IMR-90 (cell line): ENCODE data around the gene ADM. TPM values are rescaled to one million over a fixed set of nuclear protein-coding genes. Genes with fewer than 3 reads are reported as not detected.

Experiments used
- ATAC-seq: fragments of 200-7000 bp; cut with Tn5 transposase; 2 replicates; pipeline ENCODE4 v1.9.1; 2020; ENCODE audit warnings: low read depth, mild to moderate bottlenecking, moderate library complexity
- BruUV-seq: library from RNA; stranded (reverse); fragments of 400-500 nt; replicated peaks from 2 replicates; lab custom pipeline; 2021; lab: Mats Ljungman, UMichigan
- CTCF ChIA-PET: fragments of 300-600 bp; formaldehyde crosslinking; extraction: SDS; loops from one replicate; lab custom pipeline; 2021; ENCODE audit warnings: antibody characterized with exemption; lab: Yijun Ruan, JAX
- POLR2A ChIA-PET: fragments of 300-600 bp; sonication (Branson Sonifier 250); formaldehyde crosslinking; loops from one replicate; lab custom pipeline; 2022; ENCODE audit warnings: antibody characterized with exemption; ENCODE audit not compliant: unreplicated experiment; lab: Charles Lee
- DNase-seq: peaks from one replicate; pipeline ENCODE4 v3.0.0; 2013
- H2AFZ ChIP-seq: replicated peaks from 2 replicates; pipeline ENCODE3; 2013; ENCODE audit warnings: low read length, mild to moderate bottlenecking; ENCODE audit not compliant: poor library complexity
- H2AK5ac ChIP-seq: 2 replicates; pipeline ENCODE4 v1.6.1; 2013; ENCODE audit warnings: low read depth, low read length, inconsistent platforms
- H2AK9ac ChIP-seq: replicated peaks from 2 replicates; pipeline ENCODE3; 2013; ENCODE audit warnings: mild to moderate bottlenecking, low read depth, low read length, moderate library complexity; ENCODE audit not compliant: poor library complexity
- H2BK120ac ChIP-seq: 2 replicates; pipeline ENCODE4 v1.6.1; 2013; ENCODE audit warnings: low read depth, low read length, inconsistent platforms
- H2BK15ac ChIP-seq: 3 replicates; pipeline ENCODE4 v1.6.1; 2013; ENCODE audit warnings: low read depth, low read length, inconsistent platforms
- H2BK20ac ChIP-seq: 2 replicates; pipeline ENCODE4 v1.6.1; 2013; ENCODE audit warnings: low read depth, mild to moderate bottlenecking, inconsistent platforms, low read length, moderate library complexity
- H2BK5ac ChIP-seq: 2 replicates; pipeline ENCODE4 v1.6.1; 2013; ENCODE audit warnings: mild to moderate bottlenecking, low read depth, low read length, inconsistent platforms; ENCODE audit not compliant: poor library complexity, severe bottlenecking
- H3K14ac ChIP-seq: replicated peaks from 2 replicates; pipeline ENCODE4 v1.6.1; 2013; ENCODE audit warnings: low read depth, low read length, inconsistent platforms
- H3K18ac ChIP-seq: 2 replicates; pipeline ENCODE4 v1.6.1; 2013; ENCODE audit warnings: low read depth, low read length, control low read depth
- H3K23ac ChIP-seq: 2 replicates; pipeline ENCODE4 v1.6.1; 2013; ENCODE audit warnings: low read depth, low read length, inconsistent platforms
- H3K27ac ChIP-seq: 2 replicates; pipeline ENCODE4 v1.5.1; 2013; ENCODE audit warnings: mild to moderate bottlenecking, control low read depth, low read length; ENCODE audit not compliant: insufficient read depth
- H3K27me3 ChIP-seq: 2 replicates; pipeline ENCODE4 v1.6.1; 2013; ENCODE audit warnings: low read length; ENCODE audit not compliant: control insufficient read depth, insufficient read depth
- H3K36me3 ChIP-seq: 2 replicates; pipeline ENCODE4 v1.6.1; 2013; ENCODE audit warnings: low read length, mixed read lengths; ENCODE audit not compliant: control insufficient read depth, insufficient read depth
- H3K4ac ChIP-seq: 2 replicates; pipeline ENCODE4 v1.6.1; 2013; ENCODE audit warnings: low read depth, low read length, inconsistent platforms
- H3K4me1 ChIP-seq: 2 replicates; pipeline ENCODE4 v1.6.1; 2013; ENCODE audit warnings: low read length, mixed read lengths; ENCODE audit not compliant: control insufficient read depth, insufficient read depth
- H3K4me2 ChIP-seq: 2 replicates; pipeline ENCODE4 v1.6.1; 2013; ENCODE audit warnings: low read depth, mild to moderate bottlenecking, control low read depth, low read length, moderate library complexity
- H3K4me3 ChIP-seq: 2 replicates; pipeline ENCODE4 v1.5.1; 2013; ENCODE audit warnings: low read depth, mild to moderate bottlenecking, control low read depth, low read length, moderate library complexity; ENCODE audit not compliant: insufficient read depth
- H3K56ac ChIP-seq: 2 replicates; pipeline ENCODE4 v1.6.1; 2013; ENCODE audit warnings: low read length, inconsistent platforms; ENCODE audit not compliant: insufficient read depth; ENCODE audit errors: extremely low read depth
- H3K79me1 ChIP-seq, 2 experiments: 2 replicates each; pipeline ENCODE4 v1.6.1; 2013; ENCODE audit warnings: low read length in 2 of 2, inconsistent platforms in 1 of 2, low read depth in 1 of 2
- H3K9ac ChIP-seq: 2 replicates; pipeline ENCODE4 v1.6.1; 2013; ENCODE audit warnings: low read depth, low read length, control low read depth
- H3K9me1 ChIP-seq: 2 replicates; pipeline ENCODE4 v1.6.1; 2013; ENCODE audit warnings: low read length, inconsistent platforms; ENCODE audit not compliant: insufficient read depth
- H3K9me3 ChIP-seq: 2 replicates; pipeline ENCODE4 v1.6.1; 2013; ENCODE audit warnings: low read length; ENCODE audit not compliant: control insufficient read depth, insufficient read depth
- H4K20me1 ChIP-seq: 2 replicates; pipeline ENCODE4 v1.6.1; 2013; ENCODE audit warnings: low read length, inconsistent platforms; ENCODE audit not compliant: insufficient read depth
- H4K5ac ChIP-seq: 2 replicates; pipeline ENCODE4 v1.6.1; 2013; ENCODE audit warnings: mild to moderate bottlenecking, low read depth, low read length, control low read depth
- H4K8ac ChIP-seq, 2 experiments: 2 replicates each; pipeline ENCODE4 v1.6.1; 2013; ENCODE audit warnings: low read depth in 2 of 2, low read length in 2 of 2, control low read depth in 1 of 2, inconsistent platforms in 1 of 2
- H4K91ac ChIP-seq: 2 replicates; pipeline ENCODE4 v1.6.1; 2013; ENCODE audit warnings: low read depth, low read length, inconsistent platforms; ENCODE audit not compliant: insufficient read depth
- MAFK ChIP-seq: IDR thresholded peaks from 2 replicates; pipeline ENCODE4 v1.6.1; 2012; ENCODE audit warnings: low read depth, low read length, improper control_type of control experiment
- MXI1 ChIP-seq: IDR thresholded peaks from 2 replicates; pipeline ENCODE4 v1.6.1; 2012; ENCODE audit warnings: low read depth, mild to moderate bottlenecking, low read length, moderate library complexity, borderline replicate concordance
- WGBS, 2 experiments: methylation state at CpG; one replicate each; pipeline versions ENCODE4 v1.1.5 to v1.1.7; 2013; ENCODE audit warnings: missing lambda C conversion rate in 2 of 2; ENCODE audit not compliant: insufficient read length in 1 of 2; ENCODE audit errors: extremely low coverage in 2 of 2; 5-methylcytosine and 5-hydroxymethylcytosine counted together
- dilution Hi-C: fragments of 300-500 bp; cut with HindIII; formaldehyde crosslinking; loops from one replicate; pipeline ENCODE4 v1.14.3; 2018; ENCODE audit warnings: low sequenced_read_pairs; ENCODE audit not compliant: unreplicated experiment
- in situ Hi-C: fragments of 300-500 bp; cut with MboI; formaldehyde crosslinking; loops from 3 replicates; pipeline ENCODE4 v1.14.3; 2019; ENCODE audit warnings: low sequenced_read_pairs, inconsistent platforms, mixed read lengths
- intact Hi-C: fragments of 100-400 bp; cut with micrococcal nuclease; formaldehyde crosslinking; loops from 2 replicates; pipeline ENCODE4 v1.10.0; 2022
- polyA plus RNA-seq, 3 experiments: library from polyadenylated mRNA; depleted of rRNA; stranded (reverse); fragments of >200 nt; gene quantifications; 2 replicates each; pipeline ENCODE4 v1.2.3, GENCODE V29; 2012; ENCODE audit warnings: low replicate concordance in 1 of 3
- total RNA-seq: library from RNA; depleted of rRNA; stranded (reverse); fragments of >200 nt; gene quantifications from 2 replicates; pipeline ENCODE4 v1.2.3, GENCODE V29; 2012

Gene ADM
- total and polyA plus RNA-seq, 2 of the 4 experiments (the other 2 are of a cell fraction), result 357 to 559 TPM

DNA sequence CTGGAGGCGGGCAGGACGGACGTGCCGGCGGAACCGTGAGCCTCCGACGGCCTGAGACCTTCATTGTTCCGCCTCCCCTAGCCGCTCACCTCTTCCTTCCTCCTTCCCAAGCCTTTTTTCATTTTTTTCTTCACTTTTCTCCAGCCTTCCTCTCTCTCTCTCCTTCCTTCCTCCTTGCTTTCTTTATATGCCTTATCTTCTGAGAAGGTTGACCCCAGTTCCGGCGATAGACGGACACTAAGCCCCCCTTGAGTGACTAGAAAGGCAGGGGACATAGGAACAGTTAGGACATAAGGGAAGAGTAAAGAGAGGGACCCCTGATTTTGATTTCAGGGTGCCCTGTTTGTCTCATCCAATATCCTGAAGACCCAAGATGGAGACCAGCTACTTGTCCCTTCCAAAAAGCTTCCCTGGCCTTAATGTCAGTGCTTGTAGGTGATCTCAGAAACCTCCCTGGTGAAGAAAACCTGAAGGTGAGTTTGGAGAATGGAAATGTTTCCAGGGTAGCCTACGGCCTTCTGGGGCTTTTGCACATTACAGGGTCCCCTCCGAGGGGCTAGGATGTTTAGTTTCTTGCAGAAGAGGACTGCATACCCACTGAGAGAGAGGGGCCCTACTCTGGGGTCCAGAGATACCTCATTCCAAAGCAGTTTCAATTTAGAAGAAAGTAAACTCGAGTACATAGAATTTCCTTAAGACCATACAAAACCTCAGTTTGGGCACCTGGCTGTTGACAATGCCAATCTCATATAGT lies 3.5 kb downstream of the ADM start:
- peak overlapping the region; percentile 25 to 83 for H4K8ac ChIP-seq
- peak overlapping the region; percentile 60 for H3K4me2 ChIP-seq
- WGBS, 2 experiments, result 0% methylated on average over 2 of the region's 16 CpGs; no CpG with 5 or more reads in 1 of the 2 experiments
- H3K9me1 ChIP-seq, result peaks cover 4% of the 10 kb centered on the region; the same call in 1 of the 2 replicates
- peak overlapping the region; percentile 46 for H3K23ac ChIP-seq
- peak overlapping the region; percentile 73 for H3K18ac ChIP-seq
- H3K4me3 ChIP-seq, result peak overlapping the region; percentile 65
- no peaks in the 10 kb centered on the region for H3K27me3 ChIP-seq
- H3K79me1 ChIP-seq, result peaks cover 0 to 25% of the 10 kb centered on the region in 2 experiments; a peak in 2 of 4 replicates
- intact Hi-C loops, result loop anchor here (1.0 to 10.0 kb wide), 3 partner anchors 58 to 401 kb away; no protein-coding TSS in a partner anchor
- peak overlapping the region; percentile 18; the same call in 2 of the 3 replicates for H2BK15ac ChIP-seq
- no peaks in the 10 kb centered on the region for H3K9me3 ChIP-seq
- H3K27ac ChIP-seq, result peak overlapping the region; percentile 83
- H4K91ac ChIP-seq, result peak overlapping the region; percentile 59
- peak overlapping the region; percentile 51 for H2AK9ac ChIP-seq
- H2BK120ac ChIP-seq, result peak overlapping the region; percentile 87
- H3K56ac ChIP-seq, result peak overlapping the region; percentile 83; the same call in 1 of the 2 replicates
- peak overlapping the region; percentile 41 for H2BK20ac ChIP-seq
- in situ Hi-C loops, result loop anchor here (10.0 to 25.0 kb wide), 2 partner anchors 334 to 696 kb away; no protein-coding TSS in a partner anchor
- dilution Hi-C loops, result no loop called here
- H3K36me3 ChIP-seq, result peaks cover 22% of the 10 kb centered on the region
- TF ChIP-seq MAFK (no peak), MXI1 (peak; percentile 74; the same call in 1 of the 2 replicates)
- peak overlapping the region; percentile 77 for H2AFZ ChIP-seq
- peaks cover 7% of the 10 kb centered on the region for H3K4me1 ChIP-seq
- H2BK5ac ChIP-seq, result peak overlapping the region; percentile 92
- ChIA-PET POLR2A (interaction anchor here (0.5 to 3.7 kb wide), 9 partner anchors 18 to 500 kb away, joined by 3 to 28 read pairs (median 3); partner anchors contain the start of gene AMPD3), CTCF (interaction anchor here (0.6 to 2.4 kb wide), 3 partner anchors 58 to 459 kb away, joined by 3 to 12 read pairs (median 3); no protein-coding TSS in a partner anchor)
- H2AK5ac ChIP-seq, result peak overlapping the region; percentile 84
- no TSS peak for BruUV-seq
- peak overlapping the region; percentile 88 for H3K14ac ChIP-seq
- peaks cover 43% of the 10 kb centered on the region for H4K20me1 ChIP-seq
- H4K5ac ChIP-seq, result peak overlapping the region; percentile 48
- peak overlapping the region; percentile 91 for H3K4ac ChIP-seq
- peak overlapping the region; percentile 76 for H3K9ac ChIP-seq
- ATAC-seq (no peak), DNase-seq (peak; percentile 34)
